Suprapubic skin (tissue), 4 donors: ENCODE results near the gene PFKM. TPM values are rescaled to one million over a fixed set of nuclear protein-coding genes. Genes with fewer than 3 reads are reported as not detected.

ENCODE experiments used
- DNase-seq, 2 donors: peaks; one replicate each; pipeline ENCODE4 v3.0.0-alpha.2; 2019; ENCODE audit warnings: low spot score in 2 of 2
- H3K27ac ChIP-seq: fragments of 200-600 bp; sonication (generic); one replicate; pipeline ENCODE4 v1.5.1; 2019
- H3K27me3 ChIP-seq: fragments of 200-600 bp; sonication (generic); one replicate; pipeline ENCODE4 v1.5.1; 2019
- H3K36me3 ChIP-seq: fragments of 200-600 bp; sonication (generic); one replicate; pipeline ENCODE4 v1.5.1; 2019
- H3K4me1 ChIP-seq: fragments of 200-600 bp; sonication (generic); one replicate; pipeline ENCODE4 v1.5.1; 2019
- H3K4me3 ChIP-seq: fragments of 200-600 bp; sonication (generic); one replicate; pipeline ENCODE4 v1.5.1; 2019; ENCODE audit warnings: mild to moderate bottlenecking
- H3K9me3 ChIP-seq: fragments of 200-600 bp; sonication (generic); one replicate; pipeline ENCODE4 v1.5.1; 2019
- CTCF ChIP-seq, 2 donors: fragments of 200-600 bp in 1 of 2; fragments of 450-650 bp in 1 of 2; sonication (generic) in 1 of 2; IDR thresholded peaks; one replicate each; pipeline ENCODE4 v1.5.1; 2016 to 2019; ENCODE audit warnings: antibody characterized with exemption in 2 of 2, mild to moderate bottlenecking in 1 of 2, moderate library complexity in 1 of 2
- EP300 ChIP-seq: sonication (generic); formaldehyde crosslinking; IDR thresholded peaks from one replicate; pipeline ENCODE4 v1.6.1; 2017; ENCODE audit warnings: antibody characterized with exemption
- POLR2A ChIP-seq, 2 donors: fragments of 450-650 bp; IDR thresholded peaks; one replicate each; pipeline ENCODE4 v1.6.1; 2017; ENCODE audit warnings: antibody characterized with exemption in 2 of 2, mild to moderate bottlenecking in 2 of 2, moderate library complexity in 2 of 2
- POLR2AphosphoS5 ChIP-seq, 3 donors: sonication (generic); formaldehyde crosslinking; IDR thresholded peaks; one replicate each; pipeline ENCODE4 v1.6.1; 2017; ENCODE audit warnings: antibody characterized with exemption in 3 of 3
- WGBS: methylation state at CpG from one replicate; pipeline ENCODE4 v1.1.5; 2018; 5-methylcytosine and 5-hydroxymethylcytosine counted together
- total RNA-seq, 4 donors: library from RNA; depleted of rRNA; stranded (reverse); fragments of >200 nt; gene quantifications; one replicate each; pipeline ENCODE4 v1.1.0, GENCODE V29; 2016

The PFKM gene
- total RNA-seq, 4 donors from 2014 or later: 20.4 to 31.2 (median 27.7) TPM

GRCh38 chr12:48179466-48179865 lies 60.3 kb downstream of the PFKM start:
- WGBS: 86% methylated on average over 1 of the region's 1 CpG
- Histone ChIP-seq H3K4me1 (peaks cover 27% of the 10 kb centered on the region), H3K9me3 (no peaks in the 10 kb centered on the region), H3K27me3 (peaks cover 45% of the 10 kb centered on the region), H3K27ac (no peak overlapping the region), H3K36me3 (no peaks in the 10 kb centered on the region), H3K4me3 (no peak overlapping the region)
- no peak for DNase-seq
- no peak for TF ChIP-seq POLR2AphosphoS5 (IDR thresholded peaks at IDR 0.05)
- no peak for TF ChIP-seq CTCF (IDR thresholded peaks at IDR 0.05)
- no peak for TF ChIP-seq POLR2A (IDR thresholded peaks at IDR 0.05)

DNA sequence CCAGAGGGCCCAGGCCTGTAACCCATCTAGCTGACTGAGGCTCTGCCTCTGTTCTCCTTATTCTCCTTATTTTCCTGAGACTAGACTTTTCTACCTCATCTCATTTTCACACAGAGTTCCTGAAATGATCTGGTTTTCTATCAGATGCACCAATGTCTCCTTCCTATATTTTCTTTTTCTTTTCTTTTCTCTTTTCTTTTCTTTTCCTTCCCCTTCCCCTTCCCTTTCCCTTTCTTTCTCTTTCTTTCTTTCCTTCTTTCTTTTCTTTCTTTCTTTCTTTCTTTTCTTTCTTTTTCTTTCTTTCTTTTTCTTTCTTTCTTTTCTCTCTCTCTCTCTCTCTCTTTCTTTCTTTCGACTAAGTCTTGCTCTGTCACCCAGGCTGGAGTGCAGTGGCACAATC lies 61.3 kb downstream of the PFKM start:
- Histone ChIP-seq H3K4me3 (no peak overlapping the region), H3K27me3 (peaks cover 54% of the 10 kb centered on the region), H3K9me3 (no peaks in the 10 kb centered on the region), H3K27ac (no peak overlapping the region), H3K36me3 (no peaks in the 10 kb centered on the region), H3K4me1 (peaks cover 37% of the 10 kb centered on the region)
- WGBS: 91% methylated on average over 1 of the region's 1 CpG
- no peak for TF ChIP-seq POLR2AphosphoS5 (IDR thresholded peaks at IDR 0.05)
- TF ChIP-seq POLR2A (IDR thresholded peaks at IDR 0.05): no peak
- no peak for TF ChIP-seq CTCF (IDR thresholded peaks at IDR 0.05)
- no peak for TF ChIP-seq EP300
- DNase-seq: no peak

DNA sequence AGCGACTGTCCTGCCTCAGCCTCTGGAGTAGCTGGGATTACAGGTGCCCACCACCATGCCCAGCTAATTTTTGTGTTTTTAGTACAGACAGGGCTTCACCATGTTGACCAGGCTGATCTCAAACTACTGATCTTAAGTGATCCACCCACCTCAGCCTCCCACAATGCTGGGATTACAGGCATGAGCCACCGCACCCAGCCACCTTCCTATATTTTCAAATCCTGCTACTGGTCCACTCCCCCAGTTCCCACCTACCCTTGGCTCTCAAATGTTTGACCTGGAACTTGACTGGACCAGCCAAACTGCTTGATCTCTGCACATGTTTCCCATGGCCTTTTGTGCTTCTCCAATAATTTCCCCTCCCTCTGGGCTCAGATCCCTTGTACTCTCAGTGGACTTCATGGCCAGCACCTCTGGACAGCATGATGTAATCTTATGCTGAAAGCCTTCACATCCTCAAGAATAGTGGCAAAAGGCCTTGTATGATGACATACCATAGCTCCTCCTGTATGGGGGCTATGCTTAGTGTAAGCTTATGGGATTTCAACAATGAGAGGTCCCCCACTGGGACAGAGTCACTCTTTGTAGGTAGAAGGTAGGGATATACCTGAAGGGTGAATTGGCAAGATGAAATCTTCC lies 61.8 kb downstream of the PFKM start:
- peaks cover 33% of the 10 kb centered on the region for H3K4me1 ChIP-seq
- no peaks in the 10 kb centered on the region for H3K9me3 ChIP-seq
- H3K27me3 ChIP-seq: peaks cover 60% of the 10 kb centered on the region
- 81% methylated on average over 2 of the region's 2 CpGs for WGBS
- DNase-seq: no peak
- no peak overlapping the region for H3K27ac ChIP-seq
- no peak for TF ChIP-seq CTCF (IDR thresholded peaks at IDR 0.05)
- TF ChIP-seq POLR2AphosphoS5 (IDR thresholded peaks at IDR 0.05): no peak
- TF ChIP-seq EP300: no peak
- no peak for TF ChIP-seq POLR2A (IDR thresholded peaks at IDR 0.05)
- no peaks in the 10 kb centered on the region for H3K36me3 ChIP-seq
- H3K4me3 ChIP-seq: no peak overlapping the region

DNA sequence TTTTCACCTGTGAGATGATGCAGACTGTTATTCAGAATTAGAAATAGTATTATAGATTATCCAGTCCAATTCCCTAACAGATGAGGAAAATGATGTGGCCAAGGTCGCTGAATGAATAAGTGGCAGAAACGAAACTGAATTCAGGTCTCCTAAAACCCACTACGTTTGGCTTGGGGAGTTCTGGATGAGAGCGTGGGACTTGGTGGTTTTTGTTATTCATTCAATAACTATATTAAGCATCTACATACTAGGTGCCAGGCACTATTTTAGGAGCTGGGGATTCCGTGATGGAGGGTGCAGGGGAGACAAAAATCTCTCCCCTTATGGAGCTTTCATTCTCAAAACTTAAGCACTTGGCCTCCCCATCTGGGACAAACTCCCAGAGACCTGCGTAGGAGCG lies 63.5 kb downstream of the PFKM start:
- Histone ChIP-seq H3K4me3 (peak overlapping the region; percentile 70), H3K27ac (no peak overlapping the region), H3K9me3 (no peaks in the 10 kb centered on the region), H3K36me3 (no peaks in the 10 kb centered on the region), H3K27me3 (peaks cover 64% of the 10 kb centered on the region), H3K4me1 (peaks cover 33% of the 10 kb centered on the region)
- WGBS: 13% methylated on average over 7 of the region's 7 CpGs
- DNase-seq: no peak
- TF ChIP-seq POLR2A (IDR thresholded peaks at IDR 0.05) (no peak), CTCF (IDR thresholded peaks at IDR 0.05) (no peak), EP300 (no peak), POLR2AphosphoS5 (IDR thresholded peaks at IDR 0.05) (no peak)

- H3K4me1 ChIP-seq: peaks cover 33% of the 10 kb centered on the region
- no peak for TF ChIP-seq POLR2AphosphoS5 (IDR thresholded peaks at IDR 0.05)
- peak in 1 of 2 donors; percentile 45 for TF ChIP-seq CTCF (IDR thresholded peaks at IDR 0.05)
- WGBS: under 1% methylated on average over 44 of the region's 61 CpGs
- peaks cover 57% of the 10 kb centered on the region for H3K27me3 ChIP-seq
- H3K4me3 ChIP-seq: peak within 1 kb of the TSS; percentile 70
- H3K9me3 ChIP-seq: no peaks in the 10 kb centered on the region
- H3K27ac ChIP-seq: no peak within 1 kb of the TSS
- H3K36me3 ChIP-seq: no peaks in the 10 kb centered on the region
- DNase-seq: peak in 1 of 2 donors; percentile 69
Measured at GRCh38 chr12:48183091-48183875, 64.1 kb downstream of the PFKM start, which contains the start of gene CCDC184. TSS of gene CCDC184 (plus strand) at chr12:48183644. CDS start at chr12:48184123, 479 bp downstream.
